ENCODE results near the gene IVD. TPM values are rescaled to one million over a fixed set of nuclear protein-coding genes. Genes with fewer than 3 reads are reported as not detected.

IVD gene
- total RNA-seq, result 10 to 100 TPM; 68.8 to 72.3 TPM

- POLR2A ChIA-PET, result interaction anchor here (0.6 to 3.0 kb wide), 7 partner anchors 9 to 83 kb away, joined by 3 to 14 read pairs (median 5); partner anchors contain the start of genes BAHD1, INAFM2 and KNSTRN
- CTCF ChIA-PET, result interaction anchor here (1.1 to 3.1 kb wide), 8 partner anchors 15 to 131 kb away, joined by 3 to 9 read pairs (median 4); partner anchors contain the start of genes KNSTRN and PLCB2
Observed at GRCh38 chr15:40405501-40406381, at the start of gene IVD. Gene IVD, plus strand, starts transcription at chr15:40405795. Its CDS starts 33 bp downstream, at chr15:40405828.

- ChIA-PET POLR2A (no interaction called here), CTCF (interaction anchor here (1.0 to 4.2 kb wide), 5 partner anchors 11 to 19 kb away, joined by 4 to 21 read pairs (median 11); partner anchors contain the start of gene CCDC9B)
Observed at GRCh38 chr15:40355976-40356585, 49.5 kb upstream of the IVD start.

GRCh38 chr15:40357246-40357645 lies 48.3 kb upstream of the IVD start:
- POLR2A ChIA-PET, result no interaction called here
- CTCF ChIA-PET, result interaction anchor here (1.0 to 4.2 kb wide), 5 partner anchors 10 to 65 kb away, joined by 3 to 21 read pairs (median 4); no protein-coding TSS in a partner anchor

GRCh38 chr15:40357723-40358470 lies 47.7 kb upstream of the IVD start, which contains the start of gene DISP2:
Gene DISP2, plus strand, starts transcription at chr15:40358219. Its CDS starts 103 bp downstream, at chr15:40358322.
- ChIA-PET POLR2A (interaction anchor here (0.5 to 0.6 kb wide), 2 partner anchors 23 to 46 kb away, joined by 3 to 4 read pairs; no protein-coding TSS in a partner anchor), CTCF (interaction anchor here (0.6 to 4.2 kb wide), 5 partner anchors 10 to 75 kb away, joined by 3 to 21 read pairs (median 4); no protein-coding TSS in a partner anchor)

- POLR2A ChIA-PET, result interaction anchor here (0.5 to 0.6 kb wide), 2 partner anchors 22 to 47 kb away, joined by 3 to 4 read pairs; no protein-coding TSS in a partner anchor
- CTCF ChIA-PET, result interaction anchor here (0.6 to 4.2 kb wide), 2 partner anchors 9 to 75 kb away, joined by 4 to 21 read pairs; no protein-coding TSS in a partner anchor
Observed at GRCh38 chr15:40358471-40359353, 46.9 kb upstream of the IVD start.

GRCh38 chr15:40360015-40360414 lies 45.6 kb upstream of the IVD start:
- ChIA-PET CTCF (interaction anchor here (1.2 kb wide), 1 partner anchor 16 kb away, joined by 3 read pairs; no protein-coding TSS in a partner anchor), POLR2A (no interaction called here)

- ChIA-PET CTCF (no interaction called here), POLR2A (no interaction called here)
Observed at GRCh38 chr15:40361640-40362039, 44.0 kb upstream of the IVD start.

GRCh38 chr15:40363611-40364010 lies 42.0 kb upstream of the IVD start:
- CTCF ChIA-PET, result interaction anchor here (1.4 to 1.5 kb wide), 2 partner anchors 26 to 58 kb away, joined by 3 to 5 read pairs; no protein-coding TSS in a partner anchor
- POLR2A ChIA-PET, result no interaction called here

GRCh38 chr15:40364251-40364650 lies 41.3 kb upstream of the IVD start:
- ChIA-PET CTCF (interaction anchor here (0.7 to 1.4 kb wide), 2 partner anchors 14 to 26 kb away, joined by 3 read pairs; no protein-coding TSS in a partner anchor), POLR2A (no interaction called here)

GRCh38 chr15:40365016-40365415 lies 40.6 kb upstream of the IVD start:
- ChIA-PET CTCF (interaction anchor here (1.0 kb wide), 2 partner anchors 15 to 57 kb away, joined by 3 to 6 read pairs; no protein-coding TSS in a partner anchor), POLR2A (no interaction called here)

GRCh38 chr15:40365624-40366456 lies 39.8 kb upstream of the IVD start:
- ChIA-PET POLR2A (no interaction called here), CTCF (interaction anchor here (0.7 to 3.5 kb wide), 6 partner anchors 9 to 57 kb away, joined by 3 to 21 read pairs (median 5); partner anchors contain the start of gene DISP2)

GRCh38 chr15:40366457-40367370 lies 38.9 kb upstream of the IVD start:
- POLR2A ChIA-PET, result interaction anchor here (0.5 to 1.3 kb wide), 2 partner anchors 29 to 51 kb away, joined by 3 to 9 read pairs; no protein-coding TSS in a partner anchor

GRCh38 chr15:40367371-40367685 lies 38.3 kb upstream of the IVD start:
- CTCF ChIA-PET, result interaction anchor here (0.6 to 3.5 kb wide), 14 partner anchors 11 to 264 kb away, joined by 3 to 31 read pairs (median 4); partner anchors contain the start of genes DISP2, KNSTRN and PHGR1
- POLR2A ChIA-PET, result interaction anchor here (0.5 to 1.3 kb wide), 3 partner anchors 30 to 163 kb away, joined by 3 to 9 read pairs (median 4); no protein-coding TSS in a partner anchor

More at GRCh38 chr15:40366457-40367370, 38.9 kb upstream of the IVD start:
- CTCF ChIA-PET, result interaction anchor here (0.5 to 3.5 kb wide), 11 partner anchors 10 to 125 kb away, joined by 3 to 31 read pairs (median 4); partner anchors contain the start of genes DISP2 and PHGR1

- ChIA-PET POLR2A (interaction anchor here (0.5 to 1.8 kb wide), 4 partner anchors 30 to 163 kb away, joined by 3 to 7 read pairs (median 4); partner anchors contain the start of gene IVD), CTCF (interaction anchor here (0.6 to 3.5 kb wide), 18 partner anchors 11 to 328 kb away, joined by 3 to 31 read pairs (median 4); partner anchors contain the start of genes DISP2, IVD, KNSTRN and PHGR1)
Observed at GRCh38 chr15:40367686-40368611, 37.6 kb upstream of the IVD start.
